Endothelial cell (in vitro differentiated cells): ENCODE results near the gene METTL24. TPM values are rescaled to one million over a fixed set of nuclear protein-coding genes. Genes with fewer than 3 reads are reported as not detected.

Experiments used
- DNase-seq: peaks from one replicate; pipeline ENCODE4 v3.0.0; 2021; ENCODE audit warnings: low spot score
- H3K27ac Mint-ChIP-seq: one replicate; pipeline ENCODE4 v1.8.0; 2021; ENCODE audit warnings: mixed read lengths, inconsistent platforms; ENCODE audit not compliant: unreplicated experiment
- H3K27me3 Mint-ChIP-seq: one replicate; pipeline ENCODE4 v1.8.0; 2021; ENCODE audit warnings: mild to moderate bottlenecking, moderate library complexity, mixed read lengths, inconsistent platforms; ENCODE audit not compliant: unreplicated experiment
- H3K36me3 Mint-ChIP-seq: one replicate; pipeline ENCODE4 v1.8.0; 2021; ENCODE audit warnings: mild to moderate bottlenecking, low read depth, mixed read lengths, inconsistent platforms; ENCODE audit not compliant: unreplicated experiment
- H3K4me1 Mint-ChIP-seq: one replicate; pipeline ENCODE4 v1.8.0; 2021; ENCODE audit warnings: mild to moderate bottlenecking, mixed read lengths, inconsistent platforms; ENCODE audit not compliant: unreplicated experiment
- H3K4me3 Mint-ChIP-seq: one replicate; pipeline ENCODE4 v1.8.0; 2021; ENCODE audit warnings: mild to moderate bottlenecking, mixed read lengths, inconsistent platforms; ENCODE audit not compliant: unreplicated experiment
- H3K9me3 Mint-ChIP-seq: one replicate; pipeline ENCODE4 v1.8.0; 2021; ENCODE audit warnings: mixed read lengths, inconsistent platforms; ENCODE audit not compliant: unreplicated experiment
- CTCF ChIP-seq: fragments of 200-600 bp; sonication (generic); IDR thresholded peaks from one replicate; pipeline ENCODE4 v1.5.0; 2021; ENCODE audit warnings: antibody characterized with exemption; ENCODE audit not compliant: unreplicated experiment
- long read RNA-seq: library from polyadenylated mRNA; unstranded; transcript quantifications from one replicate; pipeline ENCODE4 v2.0.0, GENCODE V29; 2020; ENCODE audit not compliant: unreplicated experiment
- total RNA-seq: library from RNA; stranded (reverse); fragmentation: NEBNext Ultra II Directional; extraction: Animal tissue kit (Norgen Biotek cat#: 25700); gene quantifications from one replicate; pipeline ENCODE4 v1.2.1, GENCODE V29; 2021; ENCODE audit not compliant: unreplicated experiment

The METTL24 gene, protein sequence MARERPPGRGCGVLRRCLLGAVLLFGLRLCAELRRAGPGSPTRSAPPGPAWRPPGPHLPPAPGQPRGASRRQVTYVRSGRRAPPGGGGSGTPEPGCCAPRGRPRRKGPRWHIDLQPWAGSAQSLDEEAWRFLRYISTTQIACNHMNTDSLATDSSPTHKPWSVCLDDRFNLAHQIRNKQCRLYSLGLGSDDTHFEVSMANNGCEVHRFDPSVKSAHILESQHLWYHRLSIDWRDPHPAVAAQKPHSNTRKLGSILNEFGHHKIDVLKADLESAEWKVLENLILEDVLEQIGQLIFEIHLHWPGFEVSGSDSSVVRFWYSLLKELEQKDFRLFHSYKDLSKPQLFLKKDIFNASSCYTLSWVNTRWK
- 6.5 TPM for total RNA-seq
- long read RNA-seq, result 0 reads

DNA sequence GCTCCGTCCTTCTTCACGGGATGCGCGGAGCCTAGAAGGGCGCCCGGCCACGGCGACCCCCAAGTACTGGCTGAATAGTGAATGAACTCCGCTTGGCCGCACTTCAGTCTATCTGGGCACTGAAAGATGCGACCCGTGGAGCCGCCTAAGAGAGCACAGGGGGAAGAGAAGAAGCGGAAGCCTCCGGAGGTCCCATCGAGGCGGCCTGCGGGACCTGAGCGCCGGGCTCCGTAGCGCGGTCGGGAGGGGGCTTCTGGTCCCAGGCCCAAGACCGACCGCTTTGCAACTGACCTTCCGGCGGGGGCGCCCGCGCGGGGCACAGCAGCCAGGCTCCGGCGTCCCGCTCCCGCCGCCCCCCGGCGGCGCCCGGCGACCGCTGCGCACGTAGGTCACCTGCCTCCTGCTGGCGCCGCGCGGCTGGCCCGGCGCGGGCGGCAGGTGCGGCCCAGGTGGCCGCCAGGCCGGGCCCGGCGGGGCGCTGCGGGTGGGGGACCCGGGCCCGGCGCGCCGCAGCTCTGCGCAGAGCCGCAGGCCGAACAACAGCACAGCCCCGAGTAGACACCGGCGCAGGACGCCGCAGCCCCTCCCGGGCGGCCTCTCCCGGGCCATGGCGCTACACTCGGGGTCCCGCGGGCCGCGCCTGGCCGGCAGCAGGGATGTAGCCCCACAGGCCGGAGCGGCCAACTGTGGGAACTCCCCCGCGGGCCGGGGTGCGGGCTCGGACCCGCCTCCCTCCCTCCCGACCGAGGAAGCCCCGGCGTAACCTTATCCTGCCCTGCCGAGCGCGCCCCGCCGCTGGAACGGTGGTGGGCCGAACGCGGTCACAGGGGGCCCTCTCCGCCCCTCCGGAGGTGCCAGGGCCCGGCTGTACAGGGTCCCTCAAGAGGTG, at the start of gene METTL24:
Gene METTL24, minus strand, starts transcription at position 686 of the 889 bp plus-strand sequence. Its CDS starts 77 bp downstream, at position 609.
- Mint-ChIP-seq H3K27ac (peak within 1 kb of the TSS; percentile 22), H3K4me3 (peak within 1 kb of the TSS; percentile 85), H3K27me3 (peaks cover 15% of the 10 kb centered on the region), H3K4me1 (peaks cover 38% of the 10 kb centered on the region), H3K36me3 (peaks cover 4% of the 10 kb centered on the region), H3K9me3 (no peaks in the 10 kb centered on the region)
- TF ChIP-seq CTCF, result no peak
- DNase-seq, result peak; percentile 32

DNA sequence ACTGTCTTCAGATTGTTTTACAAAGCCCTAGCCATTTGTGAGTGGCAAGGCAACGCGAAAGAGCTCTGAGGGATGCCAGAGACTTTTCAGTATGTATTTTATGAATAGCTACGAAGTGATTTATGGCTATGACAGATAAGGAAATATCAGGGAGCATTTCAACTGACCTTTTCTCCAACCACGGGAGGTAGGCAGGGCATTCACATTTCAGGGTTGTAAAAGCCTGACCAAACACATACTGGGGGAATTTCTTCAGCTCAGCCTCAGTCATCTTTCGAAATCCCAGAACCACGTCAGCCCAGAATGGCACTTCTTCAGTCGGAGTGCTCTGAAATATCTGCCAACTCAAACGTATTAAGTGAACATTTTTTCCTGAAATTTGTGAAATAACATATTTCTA, 46.5 kb upstream of the METTL24 start:
- Mint-ChIP-seq H3K27me3 (peaks cover 2% of the 10 kb centered on the region), H3K4me3 (no peak overlapping the region)
- no peak for TF ChIP-seq CTCF

DNA sequence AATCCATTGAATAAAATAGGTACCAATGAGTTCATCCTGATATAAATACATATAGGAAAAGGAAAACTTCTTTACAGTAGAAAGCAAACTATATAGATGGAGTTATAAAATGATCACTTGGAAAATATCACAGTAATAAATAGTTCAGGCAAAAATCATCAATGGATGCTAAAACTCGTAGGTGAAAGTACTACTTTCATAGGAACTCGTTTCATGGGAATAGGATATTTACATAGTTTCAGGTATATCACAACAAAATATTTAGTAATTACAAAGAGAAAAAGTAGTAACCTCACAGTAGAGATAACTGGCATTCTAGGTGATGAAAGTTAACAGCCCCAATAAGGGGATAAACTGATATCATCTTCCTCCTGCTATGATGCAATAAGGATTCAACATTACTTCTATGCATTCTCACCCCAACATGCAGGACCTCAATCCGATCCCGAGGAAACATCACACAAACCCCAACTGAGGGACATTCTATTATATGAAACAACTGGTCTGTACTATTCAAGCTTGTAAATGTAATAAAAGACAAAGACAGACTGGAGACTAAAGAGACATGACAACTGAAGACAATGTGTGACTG, 43.5 kb upstream of the METTL24 start:
- Mint-ChIP-seq H3K27me3 (peaks cover 2% of the 10 kb centered on the region), H3K27ac (no peak overlapping the region), H3K36me3 (no peaks in the 10 kb centered on the region), H3K4me1 (peaks cover 2% of the 10 kb centered on the region), H3K9me3 (no peaks in the 10 kb centered on the region), H3K4me3 (no peak overlapping the region)
- no peak for DNase-seq
- TF ChIP-seq CTCF, result no peak

More for the DNA sequence above, 46.5 kb upstream of the METTL24 start:
- Mint-ChIP-seq H3K9me3 (no peaks in the 10 kb centered on the region), H3K27ac (no peak overlapping the region), H3K36me3 (no peaks in the 10 kb centered on the region), H3K4me1 (no peaks in the 10 kb centered on the region)
- no peak for DNase-seq

- no peak for TF ChIP-seq CTCF
- H3K9me3 Mint-ChIP-seq, result no peaks in the 10 kb centered on the region
- no peak overlapping the region for H3K27ac Mint-ChIP-seq
- H3K4me1 Mint-ChIP-seq, result peaks cover 2% of the 10 kb centered on the region
- H3K36me3 Mint-ChIP-seq, result no peaks in the 10 kb centered on the region
- no peak overlapping the region for H3K4me3 Mint-ChIP-seq
- peaks cover 2% of the 10 kb centered on the region for H3K27me3 Mint-ChIP-seq
- no peak for DNase-seq
These were observed 42.1 kb upstream of the METTL24 start for GRCh38 chr6:110400208-110400607.
